IMR-90 (cell line): Measurements from ENCODE around the gene BASP1. TPM values are rescaled to one million over a fixed set of nuclear protein-coding genes. Genes with fewer than 3 reads are reported as not detected.

Experiments
- ATAC-seq: fragments of 200-7000 bp; cut with Tn5 transposase; 2 replicates; pipeline ENCODE4 v1.9.1; 2020; ENCODE audit warnings: low read depth, mild to moderate bottlenecking, moderate library complexity
- BruUV-seq: library from RNA; stranded (reverse); fragments of 400-500 nt; replicated peaks from 2 replicates; lab custom pipeline; 2021; lab: Mats Ljungman, UMichigan
- CTCF ChIA-PET: fragments of 300-600 bp; formaldehyde crosslinking; extraction: SDS; loops from one replicate; lab custom pipeline; 2021; ENCODE audit warnings: antibody characterized with exemption; lab: Yijun Ruan, JAX
- POLR2A ChIA-PET: fragments of 300-600 bp; sonication (Branson Sonifier 250); formaldehyde crosslinking; loops from one replicate; lab custom pipeline; 2022; ENCODE audit warnings: antibody characterized with exemption; ENCODE audit not compliant: unreplicated experiment; lab: Charles Lee
- DNase-seq: peaks from one replicate; pipeline ENCODE4 v3.0.0; 2013
- H2AFZ ChIP-seq: replicated peaks from 2 replicates; pipeline ENCODE3; 2013; ENCODE audit warnings: low read length, mild to moderate bottlenecking; ENCODE audit not compliant: poor library complexity
- H2AK5ac ChIP-seq: 2 replicates; pipeline ENCODE4 v1.6.1; 2013; ENCODE audit warnings: low read depth, low read length, inconsistent platforms
- H2AK9ac ChIP-seq: replicated peaks from 2 replicates; pipeline ENCODE3; 2013; ENCODE audit warnings: mild to moderate bottlenecking, low read depth, low read length, moderate library complexity; ENCODE audit not compliant: poor library complexity
- H2BK120ac ChIP-seq: 2 replicates; pipeline ENCODE4 v1.6.1; 2013; ENCODE audit warnings: low read depth, low read length, inconsistent platforms
- H2BK15ac ChIP-seq: 3 replicates; pipeline ENCODE4 v1.6.1; 2013; ENCODE audit warnings: low read depth, low read length, inconsistent platforms
- H2BK20ac ChIP-seq: 2 replicates; pipeline ENCODE4 v1.6.1; 2013; ENCODE audit warnings: low read depth, mild to moderate bottlenecking, inconsistent platforms, low read length, moderate library complexity
- H2BK5ac ChIP-seq: 2 replicates; pipeline ENCODE4 v1.6.1; 2013; ENCODE audit warnings: mild to moderate bottlenecking, low read depth, low read length, inconsistent platforms; ENCODE audit not compliant: poor library complexity, severe bottlenecking
- H3K14ac ChIP-seq: replicated peaks from 2 replicates; pipeline ENCODE4 v1.6.1; 2013; ENCODE audit warnings: low read depth, low read length, inconsistent platforms
- H3K18ac ChIP-seq: 2 replicates; pipeline ENCODE4 v1.6.1; 2013; ENCODE audit warnings: low read depth, low read length, control low read depth
- H3K23ac ChIP-seq: 2 replicates; pipeline ENCODE4 v1.6.1; 2013; ENCODE audit warnings: low read depth, low read length, inconsistent platforms
- H3K27ac ChIP-seq: 2 replicates; pipeline ENCODE4 v1.5.1; 2013; ENCODE audit warnings: mild to moderate bottlenecking, control low read depth, low read length; ENCODE audit not compliant: insufficient read depth
- H3K27me3 ChIP-seq: 2 replicates; pipeline ENCODE4 v1.6.1; 2013; ENCODE audit warnings: low read length; ENCODE audit not compliant: control insufficient read depth, insufficient read depth
- H3K36me3 ChIP-seq: 2 replicates; pipeline ENCODE4 v1.6.1; 2013; ENCODE audit warnings: low read length, mixed read lengths; ENCODE audit not compliant: control insufficient read depth, insufficient read depth
- H3K4ac ChIP-seq: 2 replicates; pipeline ENCODE4 v1.6.1; 2013; ENCODE audit warnings: low read depth, low read length, inconsistent platforms
- H3K4me1 ChIP-seq: 2 replicates; pipeline ENCODE4 v1.6.1; 2013; ENCODE audit warnings: low read length, mixed read lengths; ENCODE audit not compliant: control insufficient read depth, insufficient read depth
- H3K4me2 ChIP-seq: 2 replicates; pipeline ENCODE4 v1.6.1; 2013; ENCODE audit warnings: low read depth, mild to moderate bottlenecking, control low read depth, low read length, moderate library complexity
- H3K4me3 ChIP-seq: 2 replicates; pipeline ENCODE4 v1.5.1; 2013; ENCODE audit warnings: low read depth, mild to moderate bottlenecking, control low read depth, low read length, moderate library complexity; ENCODE audit not compliant: insufficient read depth
- H3K56ac ChIP-seq: 2 replicates; pipeline ENCODE4 v1.6.1; 2013; ENCODE audit warnings: low read length, inconsistent platforms; ENCODE audit not compliant: insufficient read depth; ENCODE audit errors: extremely low read depth
- H3K79me1 ChIP-seq, 2 experiments: 2 replicates each; pipeline ENCODE4 v1.6.1; 2013; ENCODE audit warnings: low read length in 2 of 2, inconsistent platforms in 1 of 2, low read depth in 1 of 2
- H3K9ac ChIP-seq: 2 replicates; pipeline ENCODE4 v1.6.1; 2013; ENCODE audit warnings: low read depth, low read length, control low read depth
- H3K9me1 ChIP-seq: 2 replicates; pipeline ENCODE4 v1.6.1; 2013; ENCODE audit warnings: low read length, inconsistent platforms; ENCODE audit not compliant: insufficient read depth
- H3K9me3 ChIP-seq: 2 replicates; pipeline ENCODE4 v1.6.1; 2013; ENCODE audit warnings: low read length; ENCODE audit not compliant: control insufficient read depth, insufficient read depth
- H4K20me1 ChIP-seq: 2 replicates; pipeline ENCODE4 v1.6.1; 2013; ENCODE audit warnings: low read length, inconsistent platforms; ENCODE audit not compliant: insufficient read depth
- H4K5ac ChIP-seq: 2 replicates; pipeline ENCODE4 v1.6.1; 2013; ENCODE audit warnings: mild to moderate bottlenecking, low read depth, low read length, control low read depth
- H4K8ac ChIP-seq, 2 experiments: 2 replicates each; pipeline ENCODE4 v1.6.1; 2013; ENCODE audit warnings: low read depth in 2 of 2, low read length in 2 of 2, control low read depth in 1 of 2, inconsistent platforms in 1 of 2
- H4K91ac ChIP-seq: 2 replicates; pipeline ENCODE4 v1.6.1; 2013; ENCODE audit warnings: low read depth, low read length, inconsistent platforms; ENCODE audit not compliant: insufficient read depth
- BHLHE40 ChIP-seq: fragments of 150-350 bp; IDR thresholded peaks from 2 replicates; pipeline ENCODE4 v1.6.1; 2016; ENCODE audit warnings: mild to moderate bottlenecking, low read depth, low read length
- CEBPB ChIP-seq: IDR thresholded peaks from 2 replicates; pipeline ENCODE4 v1.6.1; 2012; ENCODE audit warnings: low read depth, low read length, improper control_type of control experiment
- WGBS, 2 experiments: methylation state at CpG; one replicate each; pipeline versions ENCODE4 v1.1.5 to v1.1.7; 2013; ENCODE audit warnings: missing lambda C conversion rate in 2 of 2; ENCODE audit not compliant: insufficient read length in 1 of 2; ENCODE audit errors: extremely low coverage in 2 of 2; 5-methylcytosine and 5-hydroxymethylcytosine counted together
- dilution Hi-C: fragments of 300-500 bp; cut with HindIII; formaldehyde crosslinking; loops from one replicate; pipeline ENCODE4 v1.14.3; 2018; ENCODE audit warnings: low sequenced_read_pairs; ENCODE audit not compliant: unreplicated experiment
- in situ Hi-C: fragments of 300-500 bp; cut with MboI; formaldehyde crosslinking; loops from 3 replicates; pipeline ENCODE4 v1.14.3; 2019; ENCODE audit warnings: low sequenced_read_pairs, inconsistent platforms, mixed read lengths
- intact Hi-C: fragments of 100-400 bp; cut with micrococcal nuclease; formaldehyde crosslinking; loops from 2 replicates; pipeline ENCODE4 v1.10.0; 2022
- polyA plus RNA-seq, 3 experiments: library from polyadenylated mRNA; depleted of rRNA; stranded (reverse); fragments of >200 nt; gene quantifications; 2 replicates each; pipeline ENCODE4 v1.2.3, GENCODE V29; 2012; ENCODE audit warnings: low replicate concordance in 1 of 3
- total RNA-seq: library from RNA; depleted of rRNA; stranded (reverse); fragments of >200 nt; gene quantifications from 2 replicates; pipeline ENCODE4 v1.2.3, GENCODE V29; 2012

The BASP1 gene
- total and polyA plus RNA-seq, 2 of the 4 experiments (the other 2 are of a cell fraction): 39.6 to 103 TPM

- peaks cover 36 to 81% of the 10 kb centered on the region in 2 experiments for H3K79me1 ChIP-seq
- ChIA-PET POLR2A (no interaction called here), CTCF (no interaction called here)
- H3K4ac ChIP-seq: peak overlapping the region; percentile 27; the same call in 1 of the 2 replicates
- no CpG with 5 or more reads among the region's 6 CpGs for WGBS, 2 experiments
- dilution Hi-C loops: no loop called here
- peak overlapping the region in 1 of 2 experiments; percentile 48; a peak in 1 of 4 replicates for H4K8ac ChIP-seq
- no peaks in the 10 kb centered on the region for H3K9me3 ChIP-seq
- peaks cover 25% of the 10 kb centered on the region for H3K9me1 ChIP-seq
- H2AK9ac ChIP-seq: no peak overlapping the region
- peaks cover 34% of the 10 kb centered on the region for H3K4me1 ChIP-seq
- H2BK120ac ChIP-seq: no peak overlapping the region
- peak overlapping the region; percentile 84; the same call in 1 of the 2 replicates for H3K18ac ChIP-seq
- H3K4me2 ChIP-seq: peak overlapping the region; percentile 47
- H2AK5ac ChIP-seq: peak overlapping the region; percentile 41; the same call in 1 of the 2 replicates
- no peak overlapping the region for H3K27ac ChIP-seq
- DNase-seq: no peak
- H3K14ac ChIP-seq: peak overlapping the region; percentile 83
- H3K56ac ChIP-seq: no peak overlapping the region
- no peak overlapping the region for H4K5ac ChIP-seq
- in situ Hi-C loops: no loop called here
- no peak overlapping the region for H3K9ac ChIP-seq
- H3K23ac ChIP-seq: no peak overlapping the region
- intact Hi-C loops: loop anchor here (10.0 kb wide), 1 partner anchor 859 kb away; no protein-coding TSS in a partner anchor
- peak overlapping the region; percentile 41 for H2BK5ac ChIP-seq
- no peak for TF ChIP-seq BHLHE40
- TF ChIP-seq CEBPB: peak; percentile 22; the same call in 1 of the 2 replicates
- 0 out of 2 replicates have a peak overlapping the region, but pooled peaks have one; percentile 28 for H2BK20ac ChIP-seq
- H3K27me3 ChIP-seq: no peaks in the 10 kb centered on the region
- BruUV-seq: no TSS peak
- H4K91ac ChIP-seq: no peak overlapping the region
- H2AFZ ChIP-seq: no peak overlapping the region
- peaks cover 82% of the 10 kb centered on the region for H4K20me1 ChIP-seq
- peak overlapping the region; percentile 76; the same call in 1 of the 3 replicates for H2BK15ac ChIP-seq
- H3K36me3 ChIP-seq: peaks cover 16% of the 10 kb centered on the region
- H3K4me3 ChIP-seq: no peak overlapping the region
- no peak; the same call in 1 of the 2 replicates for ATAC-seq
Measured at GRCh38 chr5:17255471-17256021, 38.1 kb downstream of the BASP1 start.
